Mucosa of descending colon (tissue), 3 donors: Measurements from ENCODE around the gene SEC24C. TPM values are rescaled to one million over a fixed set of nuclear protein-coding genes. Genes with fewer than 3 reads are reported as not detected.
"Not testable (repeated sequence)": the region's sequence is repeated elsewhere in the genome, so short reads cannot be mapped to it uniquely, and the experiment has no call there.

ENCODE experiments used
- ATAC-seq: fragments of 200-7000 bp; cut with Tn5 transposase; one replicate; pipeline ENCODE4 v1.9.1; 2020; ENCODE audit warnings: mild to moderate bottlenecking, moderate library complexity
- DNase-seq, 3 donors: peaks; one replicate each; pipeline ENCODE4 v3.0.0-alpha.2; 2020
- H3K36me3 ChIP-seq: fragments of 200-600 bp; one replicate; pipeline ENCODE4 v1.8.0; 2021; ENCODE audit warnings: low read depth, mild to moderate bottlenecking
- H3K4me1 ChIP-seq: fragments of 200-600 bp; one replicate; pipeline ENCODE4 v1.8.0; 2021; ENCODE audit warnings: low read depth, mild to moderate bottlenecking
- H3K4me3 ChIP-seq: fragments of 200-600 bp; one replicate; pipeline ENCODE4 v1.8.0; 2021; ENCODE audit warnings: mild to moderate bottlenecking
- H3K9me3 ChIP-seq: fragments of 200-600 bp; one replicate; pipeline ENCODE4 v1.8.0; 2021; ENCODE audit warnings: mild to moderate bottlenecking
- CTCF ChIP-seq: fragments of 200-600 bp; IDR thresholded peaks from one replicate; pipeline ENCODE4 v1.8.0; 2022; ENCODE audit warnings: antibody characterized with exemption, mild to moderate bottlenecking
- intact Hi-C, 2 donors: fragments of 100-400 bp; cut with DNase I in 1 of 2; cut with micrococcal nuclease in 1 of 2; formaldehyde crosslinking; loops; one replicate each; pipeline versions ENCODE4 v1.11.0 to v1.11.1; 2022; cut with DNase I, micrococcal nuclease
- total RNA-seq, 3 donors: library from RNA; stranded (reverse); fragmentation: NEBNext Ultra II Directional in 2 of 3; extraction: Animal tissue kit (Norgen Biotek cat#: 25700) in 2 of 3; gene quantifications; one replicate each; pipeline versions ENCODE4 v1.2.1 to v1.2.4, GENCODE V29; 2021 to 2023
- donor health status: DM: no; HTN: no; CAD: no; lungs with moderate emphysema.
- donor health status: DM: no; HTN: no; CAD: no.
- donor health status: DM: no; HTN: yes; CAD: no.

Gene SEC24C
- total RNA-seq, 3 donors from 2014 or later = 64.5 to 73.6 (median 71.2) TPM

GRCh38 chr10:73731588-73732375, 12.4 kb upstream of the SEC24C start:
- peak in 2 of 3 donors; percentile 40 to 52 for DNase-seq
- intact Hi-C loops = no loop called here
- TF ChIP-seq CTCF = no peak
- Histone ChIP-seq H3K9me3 (no peaks in the 10 kb centered on the region), H3K36me3 (no peaks in the 10 kb centered on the region), H3K4me3 (no peak overlapping the region), H3K4me1 (peaks cover 20% of the 10 kb centered on the region)
- no peak for ATAC-seq

- ATAC-seq (no peak), DNase-seq (no peak)
- Histone ChIP-seq H3K36me3 (no peaks in the 10 kb centered on the region), H3K4me1 (peaks cover 20% of the 10 kb centered on the region), H3K4me3 (no peak overlapping the region), H3K9me3 (no peaks in the 10 kb centered on the region)
- TF ChIP-seq CTCF = no peak
- intact Hi-C loops = no loop called here
Measured at GRCh38 chr10:73732426-73732825, 11.7 kb upstream of the SEC24C start.

- Histone ChIP-seq H3K36me3 (no peaks in the 10 kb centered on the region), H3K4me1 (peaks cover 20% of the 10 kb centered on the region), H3K4me3 (no peak overlapping the region), H3K9me3 (no peaks in the 10 kb centered on the region)
- TF ChIP-seq CTCF = no peak
- intact Hi-C loops = no loop called here
- DNase-seq (peak in 1 of 3 donors; percentile 50), ATAC-seq (no peak)
Measured at GRCh38 chr10:73732931-73733623, 11.1 kb upstream of the SEC24C start.

- intact Hi-C loops = no loop called here
- H3K9me3 ChIP-seq = no peaks in the 10 kb centered on the region
- no peak for TF ChIP-seq CTCF
- H3K36me3 ChIP-seq = no peaks in the 10 kb centered on the region
- ATAC-seq (no peak), DNase-seq (no peak)
- peaks cover 13% of the 10 kb centered on the region for H3K4me1 ChIP-seq
- H3K4me3 ChIP-seq = no peak overlapping the region
Measured at GRCh38 chr10:73734028-73734720, 10.0 kb upstream of the SEC24C start.

GRCh38 chr10:73734796-73735305, 9.3 kb upstream of the SEC24C start:
- TF ChIP-seq CTCF = no peak
- H3K4me1 ChIP-seq = peaks cover 7% of the 10 kb centered on the region
- no peak for DNase-seq
- H3K36me3 ChIP-seq = no peaks in the 10 kb centered on the region
- intact Hi-C loops = no loop called here
- ATAC-seq = no peak
- H3K4me3 ChIP-seq = no peak overlapping the region
- no peaks in the 10 kb centered on the region for H3K9me3 ChIP-seq

- intact Hi-C loops, ATAC-seq, DNase-seq: not testable (repeated sequence)
Measured at GRCh38 chr10:73740501-73741254, 3.5 kb upstream of the SEC24C start.

More at GRCh38 chr10:73740501-73741254, 3.5 kb upstream of the SEC24C start:
- H3K36me3 ChIP-seq, H3K9me3 ChIP-seq, H3K4me3 ChIP-seq: not testable (repeated sequence)
- peaks cover 13% of the 10 kb centered on the region for H3K4me1 ChIP-seq
